T-helper 2 cell treated with Interferon-gamma antibody and Interleukin-4, amounts not matched to agents 100 ng/mL and 5 ng/mL, for 36 hours (primary cell): Measurements from ENCODE around the gene DHX35. TPM values are rescaled to one million over a fixed set of nuclear protein-coding genes. Genes with fewer than 3 reads are reported as not detected.

Experiments
- intact Hi-C: fragments of 100-400 bp; cut with micrococcal nuclease; formaldehyde crosslinking; loops from one replicate; pipeline ENCODE4 v1.15.1; 2023
- total RNA-seq: library from RNA; stranded (reverse); gene quantifications from 2 replicates; pipeline ENCODE4 v1.2.3, GENCODE V29; 2022

The DHX35 gene
- total RNA-seq, 1 donor from 2014 or later, result 11.2 TPM

GRCh38 chr20:39052676-39053075, 90.5 kb downstream of the DHX35 start:
- intact Hi-C loops, result no loop called here

- intact Hi-C loops, result no loop called here
Measured at GRCh38 chr20:39057143-39057542, 95.0 kb downstream of the DHX35 start.

- intact Hi-C loops, result no loop called here
Measured at GRCh38 chr20:39057911-39058310, 95.8 kb downstream of the DHX35 start.

GRCh38 chr20:39059036-39059435, 96.9 kb downstream of the DHX35 start:
- intact Hi-C loops, result no loop called here

GRCh38 chr20:39066471-39067242, 104.5 kb downstream of the DHX35 start:
- intact Hi-C loops, result no loop called here

GRCh38 chr20:39067526-39068216, 105.5 kb downstream of the DHX35 start:
- intact Hi-C loops, result no loop called here

GRCh38 chr20:39069976-39070375, 107.8 kb downstream of the DHX35 start:
- intact Hi-C loops, result no loop called here

- intact Hi-C loops, result no loop called here
Measured at GRCh38 chr20:39070484-39071231, 108.5 kb downstream of the DHX35 start.

- intact Hi-C loops, result no loop called here
Measured at GRCh38 chr20:39072132-39072531, 110.0 kb downstream of the DHX35 start.

- intact Hi-C loops, result no loop called here
Measured at GRCh38 chr20:39072653-39073052, 110.5 kb downstream of the DHX35 start.

- intact Hi-C loops, result no loop called here
Measured at GRCh38 chr20:39075731-39076130, 113.6 kb downstream of the DHX35 start.

- intact Hi-C loops, result no loop called here
Measured at GRCh38 chr20:39076958-39077357, 114.8 kb downstream of the DHX35 start.

- intact Hi-C loops, result loop anchor here (2.0 kb wide), 1 partner anchor 434 kb away; no protein-coding TSS in a partner anchor
Measured at GRCh38 chr20:39080326-39080725, 118.2 kb downstream of the DHX35 start.

- intact Hi-C loops, result loop anchor here (1.0 to 2.0 kb wide), 2 partner anchors 31 to 434 kb away; no protein-coding TSS in a partner anchor
Measured at GRCh38 chr20:39081255-39081654, 119.1 kb downstream of the DHX35 start.

GRCh38 chr20:39082622-39083398, 120.7 kb downstream of the DHX35 start:
- intact Hi-C loops, result no loop called here

- intact Hi-C loops, result no loop called here
Measured at GRCh38 chr20:39083761-39084160, 121.6 kb downstream of the DHX35 start.

GRCh38 chr20:39089029-39089428, 126.9 kb downstream of the DHX35 start:
- intact Hi-C loops, result no loop called here
